GM23338 (cell line): ENCODE results near the gene SLC25A29.

ENCODE experiments used
- CTCF ChIP-seq, 2 experiments: fragments of 200-600 bp in 1 of 2; sonication (generic) in 1 of 2; conservative IDR thresholded peaks; 2 replicates each; pipeline versions ENCODE4 v1.5.1 to v1.6.1; 2016 to 2017; ENCODE audit warnings: antibody characterized with exemption in 2 of 2, low read depth in 2 of 2, mild to moderate bottlenecking in 2 of 2, moderate library complexity in 1 of 2
- EZH2phosphoT487 ChIP-seq: fragments of 200-600 bp; sonication (generic); IDR thresholded peaks from one replicate; pipeline ENCODE4 v1.8.1; 2018; ENCODE audit warnings: antibody characterized with exemption; ENCODE audit not compliant: unreplicated experiment
- POLR2AphosphoS5 ChIP-seq: IDR thresholded peaks from 2 replicates; pipeline ENCODE4 v1.6.1; 2016; ENCODE audit warnings: antibody characterized with exemption, low read depth

- TF ChIP-seq POLR2AphosphoS5: no peak
- TF ChIP-seq CTCF (conservative IDR thresholded peaks at IDR 0.05; ENCODE audit: low read depth in 2 of 2): no peak
- TF ChIP-seq EZH2phosphoT487: no peak
These were observed 13.3 kb downstream of the SLC25A29 start for GRCh38 chr14:100292776-100293461.
